Measurements from ENCODE around the gene MBTPS1. TPM values are rescaled to one million over a fixed set of nuclear protein-coding genes. Genes with fewer than 3 reads are reported as not detected.

The MBTPS1 gene
- total RNA-seq, 1 donor from 2014 or later = 85.9 TPM

DNA sequence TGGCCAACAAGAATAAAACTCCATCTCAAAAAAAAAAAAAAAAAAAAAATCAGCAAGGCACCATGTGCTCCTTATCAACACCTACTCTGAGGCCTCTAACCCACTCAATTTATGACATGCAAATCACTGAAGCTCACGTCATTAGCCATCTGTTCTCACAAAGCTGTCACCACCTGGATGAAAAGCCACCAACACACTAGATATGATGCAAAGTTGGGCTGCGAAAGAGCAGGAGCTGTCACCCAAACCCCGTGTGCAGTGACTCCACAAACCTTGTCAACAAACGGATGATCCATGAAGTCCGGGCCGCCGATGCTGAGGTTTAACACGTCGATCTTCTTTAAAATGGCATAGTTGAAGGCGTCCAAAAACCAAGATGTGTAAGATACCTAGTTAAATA, 25.3 kb downstream of the MBTPS1 start:
- H3K79me2 ChIP-seq (ENCODE audit: insufficient read depth, low read length) = no peaks in the 10 kb centered on the region
- H3K27me3 ChIP-seq (ENCODE audit: insufficient read depth, low read length) = no peaks in the 10 kb centered on the region
- Mint-ChIP-seq H3K4me1 (ENCODE audit: low read depth, unreplicated experiment) (no peaks in the 10 kb centered on the region), H3K9me3 (ENCODE audit: unreplicated experiment) (no peaks in the 10 kb centered on the region), H3K27ac (ENCODE audit: unreplicated experiment) (no peak overlapping the region), H3K36me3 (ENCODE audit: low read depth, unreplicated experiment) (peaks cover 3% of the 10 kb centered on the region), H3K4me3 (ENCODE audit: unreplicated experiment) (no peak overlapping the region), H3K27me3 (ENCODE audit: low read depth, unreplicated experiment) (no peaks in the 10 kb centered on the region)
- FAIRE-seq (no peak), DNase-seq (ENCODE audit: low read depth) (no peak)
- no peak overlapping the region for H3K4me2 ChIP-seq (ENCODE audit: low read length)
- H3K4me3 ChIP-seq (ENCODE audit: insufficient read depth, low read depth, low read length) = no peak overlapping the region
- no peak for TF ChIP-seq EZH2 (IDR thresholded peaks at IDR 0.05; ENCODE audit: insufficient read depth, low read length)
- TF ChIP-seq, protein P1, sequence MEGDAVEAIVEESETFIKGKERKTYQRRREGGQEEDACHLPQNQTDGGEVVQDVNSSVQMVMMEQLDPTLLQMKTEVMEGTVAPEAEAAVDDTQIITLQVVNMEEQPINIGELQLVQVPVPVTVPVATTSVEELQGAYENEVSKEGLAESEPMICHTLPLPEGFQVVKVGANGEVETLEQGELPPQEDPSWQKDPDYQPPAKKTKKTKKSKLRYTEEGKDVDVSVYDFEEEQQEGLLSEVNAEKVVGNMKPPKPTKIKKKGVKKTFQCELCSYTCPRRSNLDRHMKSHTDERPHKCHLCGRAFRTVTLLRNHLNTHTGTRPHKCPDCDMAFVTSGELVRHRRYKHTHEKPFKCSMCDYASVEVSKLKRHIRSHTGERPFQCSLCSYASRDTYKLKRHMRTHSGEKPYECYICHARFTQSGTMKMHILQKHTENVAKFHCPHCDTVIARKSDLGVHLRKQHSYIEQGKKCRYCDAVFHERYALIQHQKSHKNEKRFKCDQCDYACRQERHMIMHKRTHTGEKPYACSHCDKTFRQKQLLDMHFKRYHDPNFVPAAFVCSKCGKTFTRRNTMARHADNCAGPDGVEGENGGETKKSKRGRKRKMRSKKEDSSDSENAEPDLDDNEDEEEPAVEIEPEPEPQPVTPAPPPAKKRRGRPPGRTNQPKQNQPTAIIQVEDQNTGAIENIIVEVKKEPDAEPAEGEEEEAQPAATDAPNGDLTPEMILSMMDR (IDR thresholded peaks at IDR 0.05; ENCODE audit: insufficient read depth, low read depth, low read length) = no peak
- peaks cover 41% of the 10 kb centered on the region for H4K20me1 ChIP-seq (ENCODE audit: insufficient read depth, low read length)
- no peaks in the 10 kb centered on the region for H3K9me3 ChIP-seq (ENCODE audit: insufficient read depth, low read depth, low read length)
- H2AFZ ChIP-seq (ENCODE audit: low read depth, low read length) = no peak overlapping the region
- H3K36me3 ChIP-seq (ENCODE audit: insufficient read depth, low read length) = peaks cover 58% of the 10 kb centered on the region
- H3K9ac ChIP-seq (ENCODE audit: low read length) = no peak overlapping the region
- no peaks in the 10 kb centered on the region for H3K4me1 ChIP-seq (ENCODE audit: insufficient read depth, low read length)
- no peak overlapping the region for H3K27ac ChIP-seq (ENCODE audit: low read depth, low read length)

DNA sequence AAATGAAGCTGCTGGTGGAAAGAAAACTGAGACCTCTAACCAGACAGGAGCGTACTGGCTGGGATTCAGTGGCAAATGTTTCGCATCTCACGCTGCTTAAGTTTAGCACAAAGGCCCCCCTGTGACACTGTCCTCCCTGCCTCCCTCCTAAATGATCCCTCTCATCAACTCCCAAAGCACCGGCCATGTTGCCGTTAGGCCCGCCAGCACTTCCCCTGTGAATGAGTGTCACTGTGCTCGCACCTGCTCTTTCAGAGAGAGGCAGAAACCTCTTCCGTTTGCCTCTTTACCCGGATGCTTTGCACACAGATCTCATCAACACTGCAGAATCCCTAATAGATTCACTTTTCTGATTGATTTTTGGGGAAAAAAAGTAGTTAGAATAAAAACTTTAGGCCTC, 26.5 kb downstream of the MBTPS1 start:
- H3K36me3 ChIP-seq (ENCODE audit: insufficient read depth, low read length) = peaks cover 53% of the 10 kb centered on the region
- H3K4me1 Mint-ChIP-seq (ENCODE audit: low read depth, unreplicated experiment) = no peaks in the 10 kb centered on the region
- no peak for FAIRE-seq
- no peak overlapping the region for H2AFZ ChIP-seq (ENCODE audit: low read depth, low read length)
- H3K9me3 Mint-ChIP-seq (ENCODE audit: unreplicated experiment) = no peaks in the 10 kb centered on the region
- no peaks in the 10 kb centered on the region for H3K27me3 ChIP-seq (ENCODE audit: insufficient read depth, low read length)
- H3K79me2 ChIP-seq (ENCODE audit: insufficient read depth, low read length) = no peaks in the 10 kb centered on the region
- no peaks in the 10 kb centered on the region for H3K9me3 ChIP-seq (ENCODE audit: insufficient read depth, low read depth, low read length)
- H3K27me3 Mint-ChIP-seq (ENCODE audit: low read depth, unreplicated experiment) = no peaks in the 10 kb centered on the region
- no peak for DNase-seq (ENCODE audit: low read depth)
- H3K36me3 Mint-ChIP-seq (ENCODE audit: low read depth, unreplicated experiment) = peaks cover 3% of the 10 kb centered on the region
- no peak overlapping the region for H3K4me3 ChIP-seq (ENCODE audit: insufficient read depth, low read depth, low read length)
- peaks cover 37% of the 10 kb centered on the region for H4K20me1 ChIP-seq (ENCODE audit: insufficient read depth, low read length)
- H3K4me2 ChIP-seq (ENCODE audit: low read length) = no peak overlapping the region
- H3K27ac Mint-ChIP-seq (ENCODE audit: unreplicated experiment) = no peak overlapping the region
- no peak overlapping the region for H3K4me3 Mint-ChIP-seq (ENCODE audit: unreplicated experiment)
- TF ChIP-seq, protein P1 (IDR thresholded peaks at IDR 0.05; ENCODE audit: insufficient read depth, low read depth, low read length) = no peak
- no peak for TF ChIP-seq EZH2 (IDR thresholded peaks at IDR 0.05; ENCODE audit: insufficient read depth, low read length)
- H3K9ac ChIP-seq (ENCODE audit: low read length) = no peak overlapping the region
- no peak overlapping the region for H3K27ac ChIP-seq (ENCODE audit: low read depth, low read length)
- H3K4me1 ChIP-seq (ENCODE audit: insufficient read depth, low read length) = no peaks in the 10 kb centered on the region

DNA sequence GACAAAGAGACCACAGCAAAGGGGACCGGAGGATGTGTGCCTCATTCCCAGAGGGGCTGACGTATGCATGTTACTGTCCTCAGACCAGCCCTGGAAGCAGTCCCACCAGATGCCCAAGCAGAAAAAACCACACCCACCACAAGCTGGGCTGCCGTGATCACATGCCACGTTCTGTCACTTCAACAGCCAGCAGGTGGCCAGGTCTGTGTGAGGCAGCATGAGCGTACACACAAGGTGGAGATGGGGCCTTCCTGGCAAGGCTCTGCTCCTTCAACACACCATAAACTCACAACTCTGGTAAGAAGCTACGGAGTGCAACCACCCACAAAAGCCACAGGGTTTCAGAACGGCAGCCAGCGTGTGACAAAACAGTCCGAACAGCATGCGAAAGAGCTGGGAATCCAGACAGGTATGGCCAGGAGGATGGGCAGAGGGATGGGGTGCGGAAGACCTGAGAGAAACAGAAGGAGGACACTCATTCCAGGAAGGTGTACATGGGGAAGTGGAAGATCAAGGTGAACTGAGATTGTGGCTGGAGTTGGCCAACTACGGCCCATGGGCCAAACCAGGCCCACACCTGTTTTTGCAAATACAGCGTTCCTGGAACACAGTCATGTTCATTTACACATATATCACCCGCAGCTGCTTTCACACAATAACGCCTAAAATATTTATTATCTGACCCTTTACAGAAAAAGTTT, 27.9 kb downstream of the MBTPS1 start:
- Mint-ChIP-seq H3K27me3 (ENCODE audit: low read depth, unreplicated experiment) (no peaks in the 10 kb centered on the region), H3K4me1 (ENCODE audit: low read depth, unreplicated experiment) (no peaks in the 10 kb centered on the region), H3K9me3 (ENCODE audit: unreplicated experiment) (no peaks in the 10 kb centered on the region), H3K36me3 (ENCODE audit: low read depth, unreplicated experiment) (peaks cover 7% of the 10 kb centered on the region), H3K4me3 (ENCODE audit: unreplicated experiment) (no peak overlapping the region), H3K27ac (ENCODE audit: unreplicated experiment) (no peak overlapping the region)
- H3K27me3 ChIP-seq (ENCODE audit: insufficient read depth, low read length) = no peaks in the 10 kb centered on the region
- H3K4me1 ChIP-seq (ENCODE audit: insufficient read depth, low read length) = no peaks in the 10 kb centered on the region
- DNase-seq (ENCODE audit: low read depth) (no peak), FAIRE-seq (no peak)
- no peak overlapping the region for H3K27ac ChIP-seq (ENCODE audit: low read depth, low read length)
- H3K36me3 ChIP-seq (ENCODE audit: insufficient read depth, low read length) = peaks cover 49% of the 10 kb centered on the region
- no peak overlapping the region for H3K4me2 ChIP-seq (ENCODE audit: low read length)
- H3K79me2 ChIP-seq (ENCODE audit: insufficient read depth, low read length) = no peaks in the 10 kb centered on the region
- no peaks in the 10 kb centered on the region for H3K9me3 ChIP-seq (ENCODE audit: insufficient read depth, low read depth, low read length)
- no peak overlapping the region for H3K9ac ChIP-seq (ENCODE audit: low read length)
- peaks cover 30% of the 10 kb centered on the region for H4K20me1 ChIP-seq (ENCODE audit: insufficient read depth, low read length)
- H3K4me3 ChIP-seq (ENCODE audit: insufficient read depth, low read depth, low read length) = no peak overlapping the region
- TF ChIP-seq EZH2 (IDR thresholded peaks at IDR 0.05; ENCODE audit: insufficient read depth, low read length) = no peak
- TF ChIP-seq, protein P1 (IDR thresholded peaks at IDR 0.05; ENCODE audit: insufficient read depth, low read depth, low read length) = no peak
- no peak overlapping the region for H2AFZ ChIP-seq (ENCODE audit: low read depth, low read length)
